HCT116 (cell line): ENCODE results near the gene COL12A1.

Experiments used
- CEBPB ChIP-seq: IDR thresholded peaks from 2 replicates; pipeline ENCODE4 v1.6.1; 2012; ENCODE audit warnings: low read depth
- EZH2phosphoT487 ChIP-seq: fragments of 200-600 bp; IDR thresholded peaks from 2 replicates; pipeline ENCODE4 v1.6.1; 2018; ENCODE audit warnings: antibody characterized with exemption, borderline replicate concordance
- POLR2A ChIP-seq: IDR thresholded peaks from 2 replicates; pipeline ENCODE4 v1.7.0; 2011; ENCODE audit warnings: borderline replicate concordance; ENCODE audit not compliant: insufficient read depth, insufficient read length; ENCODE audit errors: extremely low read depth
- POLR2AphosphoS5 ChIP-seq: IDR thresholded peaks from 2 replicates; pipeline ENCODE4 v1.6.1; 2011; ENCODE audit warnings: mild to moderate bottlenecking, low read depth, low read length, moderate library complexity
- TF ChIP-seq, protein P1 (sequence below), 3 experiments: fragments of 200-600 bp in 1 of 3; sonication (generic) in 1 of 3; IDR thresholded peaks in 2 of 3; conservative IDR thresholded peaks in 1 of 3; 2 replicates each; pipeline ENCODE4 v1.5.1; 2012 to 2017; ENCODE audit warnings: low read depth in 2 of 3, low read length in 2 of 3, antibody characterized with exemption in 1 of 3, borderline replicate concordance in 1 of 3, control low read depth in 1 of 3, mild to moderate bottlenecking in 1 of 3, mixed read lengths in 1 of 3, mixed run types in 1 of 3, moderate library complexity in 1 of 3; ENCODE audit not compliant: insufficient read depth in 1 of 3

DNA sequence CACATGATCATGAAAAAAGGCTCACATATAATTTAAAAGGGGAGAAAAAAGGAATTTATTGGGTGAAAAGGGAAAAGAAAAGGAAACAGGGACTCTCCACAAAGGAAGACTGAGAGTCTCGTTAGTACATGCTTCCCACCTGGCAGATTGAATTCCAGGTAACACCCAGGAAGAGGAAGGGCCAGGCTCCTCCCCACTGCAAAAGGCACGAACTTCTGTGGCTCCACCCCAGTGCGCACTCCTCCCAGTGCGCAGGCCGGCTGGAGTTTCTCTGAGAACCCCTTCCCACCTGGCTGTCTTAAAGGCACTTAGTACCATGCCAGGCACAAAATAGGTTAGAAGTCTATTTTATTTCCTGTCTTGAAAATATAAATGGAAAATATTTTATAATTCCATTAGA lies 129.8 kb downstream of the COL12A1 start:
- TF ChIP-seq, protein P1, sequence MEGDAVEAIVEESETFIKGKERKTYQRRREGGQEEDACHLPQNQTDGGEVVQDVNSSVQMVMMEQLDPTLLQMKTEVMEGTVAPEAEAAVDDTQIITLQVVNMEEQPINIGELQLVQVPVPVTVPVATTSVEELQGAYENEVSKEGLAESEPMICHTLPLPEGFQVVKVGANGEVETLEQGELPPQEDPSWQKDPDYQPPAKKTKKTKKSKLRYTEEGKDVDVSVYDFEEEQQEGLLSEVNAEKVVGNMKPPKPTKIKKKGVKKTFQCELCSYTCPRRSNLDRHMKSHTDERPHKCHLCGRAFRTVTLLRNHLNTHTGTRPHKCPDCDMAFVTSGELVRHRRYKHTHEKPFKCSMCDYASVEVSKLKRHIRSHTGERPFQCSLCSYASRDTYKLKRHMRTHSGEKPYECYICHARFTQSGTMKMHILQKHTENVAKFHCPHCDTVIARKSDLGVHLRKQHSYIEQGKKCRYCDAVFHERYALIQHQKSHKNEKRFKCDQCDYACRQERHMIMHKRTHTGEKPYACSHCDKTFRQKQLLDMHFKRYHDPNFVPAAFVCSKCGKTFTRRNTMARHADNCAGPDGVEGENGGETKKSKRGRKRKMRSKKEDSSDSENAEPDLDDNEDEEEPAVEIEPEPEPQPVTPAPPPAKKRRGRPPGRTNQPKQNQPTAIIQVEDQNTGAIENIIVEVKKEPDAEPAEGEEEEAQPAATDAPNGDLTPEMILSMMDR (IDR thresholded peaks at IDR 0.05 in 2 of 3, conservative IDR thresholded peaks at IDR 0.05 in 1 of 3; ENCODE audit: borderline replicate concordance in 1 of 3, insufficient read depth in 1 of 3, low read depth in 2 of 3, low read length in 2 of 3) = no peak
- no peak for TF ChIP-seq POLR2A
- no peak for TF ChIP-seq POLR2AphosphoS5
- TF ChIP-seq CEBPB = no peak
- TF ChIP-seq EZH2phosphoT487 = no peak
